Loucy (cell line): ENCODE data around the gene VPS18.

Experiments
- H2AFZ ChIP-seq: fragments of 200-600 bp; sonication (generic); 2 replicates; pipeline ENCODE4 v1.6.0; 2016; ENCODE audit warnings: antibody characterized with exemption, mild to moderate bottlenecking, low read length, moderate library complexity
- H3F3A ChIP-seq: fragments of 200-600 bp; 2 replicates; pipeline ENCODE4 v1.6.0; 2016; ENCODE audit warnings: antibody characterized with exemption, low read depth, mild to moderate bottlenecking
- H3K27me3 ChIP-seq: fragments of 200-600 bp; sonication (generic); 2 replicates; pipeline ENCODE4 v1.6.1; 2014; ENCODE audit warnings: low read length, mild to moderate bottlenecking; ENCODE audit not compliant: insufficient read depth, poor library complexity, severe bottlenecking
- H3K36me3 ChIP-seq: fragments of 200-600 bp; sonication (generic); 2 replicates; pipeline ENCODE4 v1.6.1; 2016; ENCODE audit warnings: low read length; ENCODE audit not compliant: insufficient read depth
- H3K4me1 ChIP-seq: fragments of 200-600 bp; sonication (generic); 2 replicates; pipeline ENCODE4 v1.5.1; 2014; ENCODE audit warnings: low read length, mild to moderate bottlenecking; ENCODE audit not compliant: insufficient read depth, poor library complexity, severe bottlenecking
- H3K4me2 ChIP-seq: fragments of 200-600 bp; sonication (generic); 2 replicates; pipeline ENCODE4 v1.6.0; 2014; ENCODE audit warnings: antibody characterized with exemption, low read length, low read depth, mild to moderate bottlenecking; ENCODE audit not compliant: poor library complexity, severe bottlenecking
- H3K4me3 ChIP-seq: fragments of 200-600 bp; sonication (generic); 2 replicates; pipeline ENCODE4 v1.5.1; 2014; ENCODE audit warnings: low read length, mild to moderate bottlenecking, mixed read lengths; ENCODE audit not compliant: poor library complexity, severe bottlenecking
- H3K79me2 ChIP-seq: fragments of 200-600 bp; sonication (generic); 2 replicates; pipeline ENCODE4 v1.6.1; 2014; ENCODE audit warnings: low read length; ENCODE audit not compliant: insufficient read depth
- H3K9ac ChIP-seq: fragments of 200-600 bp; sonication (generic); 2 replicates; pipeline ENCODE4 v1.6.0; 2014; ENCODE audit warnings: mild to moderate bottlenecking, low read depth, low read length, moderate library complexity; ENCODE audit not compliant: poor library complexity, severe bottlenecking
- H3K9me2 ChIP-seq: fragments of 200-600 bp; sonication (generic); replicated peaks from 2 replicates; pipeline ENCODE4 v1.6.1; 2016; ENCODE audit warnings: low read depth, low read length, mixed read lengths
- H3K9me3 ChIP-seq: fragments of 200-600 bp; sonication (generic); 2 replicates; pipeline ENCODE4 v1.6.1; 2014; ENCODE audit warnings: mild to moderate bottlenecking, antibody characterized with exemption, low read length, low read depth; ENCODE audit not compliant: insufficient read depth
- H4K20me1 ChIP-seq: fragments of 200-600 bp; sonication (generic); 2 replicates; pipeline ENCODE4 v1.6.0; 2014; ENCODE audit warnings: antibody characterized with exemption, low read length, mild to moderate bottlenecking; ENCODE audit not compliant: insufficient read depth, poor library complexity, severe bottlenecking
- CTCF ChIP-seq: fragments of 200-600 bp; sonication (generic); conservative IDR thresholded peaks from 2 replicates; pipeline ENCODE4 v1.5.1; 2014; ENCODE audit warnings: mild to moderate bottlenecking, antibody characterized with exemption, low read length
- EZH2phosphoT487 ChIP-seq: fragments of 200-600 bp; IDR thresholded peaks from 2 replicates; pipeline ENCODE4 v1.6.1; 2018; ENCODE audit warnings: antibody characterized with exemption, mild to moderate bottlenecking, moderate library complexity, borderline replicate concordance

The VPS18 gene

GRCh38 chr15:40845511-40846284 lies 48.6 kb upstream of the VPS18 start:
- no peaks in the 10 kb centered on the region for H4K20me1 ChIP-seq
- no peak for TF ChIP-seq EZH2phosphoT487
- TF ChIP-seq CTCF = no peak
- no peak overlapping the region for H3K9ac ChIP-seq
- no peak overlapping the region for H2AFZ ChIP-seq
- H3K4me3 ChIP-seq = no peak overlapping the region
- H3K36me3 ChIP-seq = no peaks in the 10 kb centered on the region
- peaks cover 18% of the 10 kb centered on the region for H3K4me1 ChIP-seq
- H3K27me3 ChIP-seq = no peaks in the 10 kb centered on the region
- H3K9me2 ChIP-seq = no peaks in the 10 kb centered on the region
- H3F3A ChIP-seq = no peaks in the 10 kb centered on the region
- no peaks in the 10 kb centered on the region for H3K79me2 ChIP-seq
- H3K4me2 ChIP-seq = no peak overlapping the region
- H3K9me3 ChIP-seq = no peaks in the 10 kb centered on the region

GRCh38 chr15:40846841-40847222 lies 47.4 kb upstream of the VPS18 start:
- peak overlapping the region; percentile 68 for H3K4me2 ChIP-seq
- H4K20me1 ChIP-seq = no peaks in the 10 kb centered on the region
- H3K4me3 ChIP-seq = peak overlapping the region; percentile 40
- TF ChIP-seq CTCF (no peak), EZH2phosphoT487 (no peak)
- H3K9me2 ChIP-seq = no peaks in the 10 kb centered on the region
- H3K9me3 ChIP-seq = no peaks in the 10 kb centered on the region
- no peaks in the 10 kb centered on the region for H3K36me3 ChIP-seq
- peak overlapping the region; percentile 49 for H3K9ac ChIP-seq
- peaks cover 18% of the 10 kb centered on the region for H3K4me1 ChIP-seq
- peak overlapping the region; percentile 53; the same call in 1 of the 2 replicates for H2AFZ ChIP-seq
- no peaks in the 10 kb centered on the region for H3F3A ChIP-seq
- no peaks in the 10 kb centered on the region for H3K79me2 ChIP-seq
- no peaks in the 10 kb centered on the region for H3K27me3 ChIP-seq

GRCh38 chr15:40847223-40847961 lies 46.9 kb upstream of the VPS18 start:
- peaks cover 18% of the 10 kb centered on the region for H3K4me1 ChIP-seq
- no peaks in the 10 kb centered on the region for H3K9me2 ChIP-seq
- no peaks in the 10 kb centered on the region for H3K36me3 ChIP-seq
- H3K4me2 ChIP-seq = peak overlapping the region; percentile 68
- no peaks in the 10 kb centered on the region for H3F3A ChIP-seq
- peak overlapping the region; percentile 49 for H3K9ac ChIP-seq
- peak overlapping the region; percentile 53 for H2AFZ ChIP-seq
- no peaks in the 10 kb centered on the region for H3K27me3 ChIP-seq
- TF ChIP-seq EZH2phosphoT487 = no peak
- TF ChIP-seq CTCF = no peak
- H4K20me1 ChIP-seq = no peaks in the 10 kb centered on the region
- peak overlapping the region; percentile 40 for H3K4me3 ChIP-seq
- no peaks in the 10 kb centered on the region for H3K9me3 ChIP-seq
- H3K79me2 ChIP-seq = no peaks in the 10 kb centered on the region
